Colonic mucosa (tissue), 4 donors: ENCODE results near the gene ADAM10. TPM values are rescaled to one million over a fixed set of nuclear protein-coding genes. Genes with fewer than 3 reads are reported as not detected.

ENCODE experiments used
- DNase-seq: peaks from one replicate; pipeline ENCODE4 v3.0.0-alpha.2; 2020
- H3K27ac ChIP-seq: fragments of 200-600 bp; one replicate; pipeline ENCODE4 v1.8.0; 2021
- H3K27me3 ChIP-seq: fragments of 200-600 bp; one replicate; pipeline ENCODE4 v1.8.0; 2021
- H3K36me3 ChIP-seq: fragments of 200-600 bp; one replicate; pipeline ENCODE4 v1.8.0; 2021
- H3K4me1 ChIP-seq: fragments of 200-600 bp; one replicate; pipeline ENCODE4 v1.8.0; 2021; ENCODE audit warnings: mild to moderate bottlenecking
- H3K4me3 ChIP-seq: fragments of 200-600 bp; one replicate; pipeline ENCODE4 v1.8.0; 2021
- H3K9ac ChIP-seq, 2 donors: one replicate each; pipeline ENCODE4 v1.7.0; 2013; ENCODE audit warnings: control low read depth in 2 of 2, low read depth in 2 of 2, low read length in 2 of 2
- H3K9me3 ChIP-seq: fragments of 200-600 bp; one replicate; pipeline ENCODE4 v1.8.0; 2021
- CTCF ChIP-seq: fragments of 200-600 bp; IDR thresholded peaks from one replicate; pipeline ENCODE4 v1.8.0; 2022; ENCODE audit warnings: antibody characterized with exemption, mild to moderate bottlenecking
- intact Hi-C: fragments of 100-400 bp; cut with DNase I; formaldehyde crosslinking; loops from one replicate; pipeline ENCODE4 v1.14.1; 2022
- total RNA-seq, 2 donors: library from RNA; stranded (reverse); fragmentation: NEBNext Ultra II Directional in 1 of 2; extraction: Animal tissue kit (Norgen Biotek cat#: 25700) in 1 of 2; gene quantifications; one replicate each; pipeline ENCODE4 v1.2.1, GENCODE V29; 2021
- donor health status: healthy.
- donor health status: DM: no; HTN: no; CAD: no.
- donor health status: DM: no; HTN: no; CAD: no.

ADAM10 gene
- total RNA-seq, 2 donors from 2014 or later = 115 to 176 TPM

- Histone ChIP-seq H3K9ac (no peak overlapping the region), H3K27me3 (no peaks in the 10 kb centered on the region), H3K27ac (no peak overlapping the region), H3K36me3 (no peaks in the 10 kb centered on the region), H3K9me3 (no peaks in the 10 kb centered on the region), H3K4me3 (no peak overlapping the region), H3K4me1 (no peaks in the 10 kb centered on the region)
- intact Hi-C loops = no loop called here
- no peak for DNase-seq
- TF ChIP-seq CTCF = no peak
Observed at GRCh38 chr15:58788056-58788710, 38.7 kb upstream of the ADAM10 start.

GRCh38 chr15:58785355-58785754 is 35.8 kb upstream of the ADAM10 start:
- Histone ChIP-seq H3K36me3 (no peaks in the 10 kb centered on the region), H3K4me1 (no peaks in the 10 kb centered on the region), H3K27ac (no peak overlapping the region), H3K9ac (no peak overlapping the region), H3K27me3 (no peaks in the 10 kb centered on the region), H3K4me3 (no peak overlapping the region), H3K9me3 (no peaks in the 10 kb centered on the region)
- DNase-seq = no peak
- intact Hi-C loops = no loop called here
- no peak for TF ChIP-seq CTCF

- TF ChIP-seq CTCF = no peak
- Histone ChIP-seq H3K4me1 (no peaks in the 10 kb centered on the region), H3K9ac (no peak overlapping the region), H3K27me3 (no peaks in the 10 kb centered on the region), H3K36me3 (no peaks in the 10 kb centered on the region), H3K4me3 (no peak overlapping the region), H3K27ac (no peak overlapping the region), H3K9me3 (no peaks in the 10 kb centered on the region)
- intact Hi-C loops = no loop called here
- no peak for DNase-seq
Observed at GRCh38 chr15:58779554-58779953, 30.0 kb upstream of the ADAM10 start.

- no peak overlapping the region for H3K27ac ChIP-seq
- H3K4me3 ChIP-seq = no peak overlapping the region
- H3K9me3 ChIP-seq = no peaks in the 10 kb centered on the region
- intact Hi-C loops = no loop called here
- no peaks in the 10 kb centered on the region for H3K36me3 ChIP-seq
- TF ChIP-seq CTCF = no peak
- H3K4me1 ChIP-seq = no peaks in the 10 kb centered on the region
- no peaks in the 10 kb centered on the region for H3K27me3 ChIP-seq
- no peak overlapping the region for H3K9ac ChIP-seq
- no peak for DNase-seq
Observed at GRCh38 chr15:58777107-58777506, 27.6 kb upstream of the ADAM10 start.

- no peaks in the 10 kb centered on the region for H3K4me1 ChIP-seq
Observed at GRCh38 chr15:58775402-58775801, 25.9 kb upstream of the ADAM10 start.

More at GRCh38 chr15:58775402-58775801, 25.9 kb upstream of the ADAM10 start:
- no peak overlapping the region for H3K27ac ChIP-seq
- no peak overlapping the region for H3K9ac ChIP-seq
- no peaks in the 10 kb centered on the region for H3K27me3 ChIP-seq
- intact Hi-C loops = no loop called here
- DNase-seq = no peak
- no peak for TF ChIP-seq CTCF
- no peaks in the 10 kb centered on the region for H3K36me3 ChIP-seq
- no peak overlapping the region for H3K4me3 ChIP-seq
- no peaks in the 10 kb centered on the region for H3K9me3 ChIP-seq
